GM19372 (cell line): ENCODE results near the gene IRS1.
A peak's percentile ranks its signal among the peaks of the same experiment; 100 is the strongest.

Experiments used
- ATAC-seq: cut with Tn5 transposase; IDR thresholded peaks from one replicate; pipeline ENCODE4 v1.9.1; 2021; ENCODE audit warnings: mild to moderate bottlenecking, low read depth, moderate library complexity; ENCODE audit not compliant: unreplicated experiment

Gene IRS1

GRCh38 chr2:226829721-226830631 is 30.4 kb upstream of the IRS1 start:
- ATAC-seq: no peak

GRCh38 chr2:226828191-226828590 is 28.6 kb upstream of the IRS1 start:
- no peak for ATAC-seq

- no peak for ATAC-seq
Measured at GRCh38 chr2:226825056-226825455, 25.4 kb upstream of the IRS1 start.

- no peak for ATAC-seq
Measured at GRCh38 chr2:226818930-226819329, 19.3 kb upstream of the IRS1 start.

- ATAC-seq: peak; percentile 50
Measured at GRCh38 chr2:226813148-226813701, 13.6 kb upstream of the IRS1 start.

- ATAC-seq: no peak
Measured at GRCh38 chr2:226803410-226803809, 3.8 kb upstream of the IRS1 start.

- no peak for ATAC-seq
Measured at GRCh38 chr2:226802573-226802972, 3.0 kb upstream of the IRS1 start.

GRCh38 chr2:226800941-226801784 is 1.5 kb upstream of the IRS1 start:
- ATAC-seq: peak; percentile 75

- ATAC-seq: no peak
Measured at GRCh38 chr2:226799976-226800940, 638 bp upstream of the IRS1 start.

GRCh38 chr2:226798422-226799210 is 1.0 kb downstream of the IRS1 start:
- peak; percentile 20 for ATAC-seq

GRCh38 chr2:226797989-226798421 is 1.6 kb downstream of the IRS1 start:
- ATAC-seq: no peak

GRCh38 chr2:226797289-226797988 is 2.2 kb downstream of the IRS1 start:
- no peak for ATAC-seq

- no peak for ATAC-seq
Measured at GRCh38 chr2:226796840-226797288, 2.8 kb downstream of the IRS1 start.

GRCh38 chr2:226796012-226796839 is 3.4 kb downstream of the IRS1 start:
- no peak for ATAC-seq

GRCh38 chr2:226795281-226796011 is 4.2 kb downstream of the IRS1 start:
- ATAC-seq: no peak

- no peak for ATAC-seq
Measured at GRCh38 chr2:226794751-226795171, 4.9 kb downstream of the IRS1 start.

GRCh38 chr2:226794196-226794661 is 5.4 kb downstream of the IRS1 start:
- no peak for ATAC-seq
